GM19468 (cell line): ENCODE data around the gene CDKAL1.
"Not testable (repeated sequence)": the region's sequence is repeated elsewhere in the genome, so short reads cannot be mapped to it uniquely, and the experiment has no call there.

Experiments used
- ATAC-seq: cut with Tn5 transposase; IDR thresholded peaks from one replicate; pipeline ENCODE4 v1.9.1; 2021; ENCODE audit warnings: mild to moderate bottlenecking, moderate library complexity, moderate number of reproducible peaks; ENCODE audit not compliant: unreplicated experiment; ENCODE audit errors: extremely low read depth

The CDKAL1 gene

GRCh38 chr6:20723236-20723635 is 189.0 kb downstream of the CDKAL1 start:
- no peak for ATAC-seq

DNA sequence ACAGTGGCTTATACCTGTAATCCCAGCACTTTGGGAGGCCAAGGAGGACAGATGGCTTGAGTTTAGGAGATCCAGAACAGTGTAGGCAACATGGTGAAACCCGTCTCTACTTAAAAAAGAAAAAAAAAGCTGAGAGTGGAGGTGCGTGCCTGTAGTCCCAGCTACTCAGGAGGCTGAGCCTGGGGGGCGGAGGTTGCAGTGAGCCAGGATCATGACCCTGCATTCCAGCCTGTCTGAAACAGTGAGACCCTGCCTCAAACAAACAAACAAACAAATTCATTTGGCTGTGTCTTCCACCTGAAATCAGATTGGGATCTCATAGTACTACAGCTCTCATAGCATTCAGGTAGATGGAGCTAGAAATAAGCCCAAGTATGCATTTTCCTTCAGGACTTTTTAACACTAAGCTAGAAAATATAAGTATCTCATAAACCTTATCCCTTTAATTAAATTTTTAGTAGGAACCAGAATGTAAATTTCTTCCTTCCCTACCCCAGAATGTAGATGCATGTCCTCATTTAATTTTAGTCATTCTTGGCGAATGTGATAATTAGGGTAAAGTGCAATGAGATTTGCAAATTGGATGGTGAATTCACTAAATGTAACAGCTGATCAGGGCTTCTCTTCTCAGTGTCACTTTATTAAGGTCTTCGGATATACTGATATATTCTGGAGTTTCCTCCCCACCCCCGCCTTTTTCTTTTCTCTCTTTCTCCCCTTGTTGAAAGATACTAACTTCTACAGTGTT is 190.4 kb downstream of the CDKAL1 start:
- no peak for ATAC-seq

- not testable (repeated sequence) for ATAC-seq
Measured at GRCh38 chr6:20725235-20725634, 191.0 kb downstream of the CDKAL1 start.

DNA sequence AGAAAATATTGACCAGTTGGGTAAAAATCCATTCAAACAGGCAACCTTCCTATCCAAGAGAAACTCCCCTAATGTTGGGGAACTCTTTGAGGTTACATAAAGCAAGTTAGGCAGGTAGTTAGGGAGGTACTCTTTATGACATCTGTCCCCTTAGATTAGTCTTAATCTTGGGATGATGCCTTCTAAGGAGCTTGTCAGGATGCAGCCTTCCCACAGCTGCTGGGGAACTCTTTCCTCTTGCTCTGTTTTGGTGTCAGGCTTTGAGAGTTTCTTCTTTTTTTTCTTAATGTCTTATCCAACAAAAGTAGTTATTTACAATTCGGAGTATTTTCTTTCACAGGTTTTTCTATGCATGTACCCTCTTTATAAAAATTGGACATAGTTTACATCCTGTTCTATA is 194.8 kb downstream of the CDKAL1 start:
- ATAC-seq: no peak

DNA sequence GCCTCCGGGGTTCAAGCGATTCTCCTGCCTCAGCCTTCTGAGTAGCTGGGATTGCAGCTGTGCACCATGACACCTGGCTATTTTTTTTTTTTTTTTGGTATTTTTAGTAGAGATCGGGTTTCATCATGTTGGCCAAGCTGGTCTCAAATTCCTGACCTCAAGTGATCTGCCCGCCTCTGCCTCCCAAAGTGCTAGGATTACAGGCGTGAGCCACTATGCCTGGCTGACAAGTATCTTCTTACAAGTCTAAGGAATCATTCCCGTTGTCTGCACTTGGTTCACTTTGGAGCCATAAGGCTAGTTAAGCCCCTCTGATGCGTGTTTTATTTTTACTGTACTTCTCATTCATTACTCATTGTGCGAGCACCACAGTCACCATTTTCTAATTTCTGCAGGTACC is 198.1 kb downstream of the CDKAL1 start:
- not testable (repeated sequence) for ATAC-seq

- ATAC-seq: no peak
Measured at GRCh38 chr6:20732896-20733295, 198.6 kb downstream of the CDKAL1 start.

DNA sequence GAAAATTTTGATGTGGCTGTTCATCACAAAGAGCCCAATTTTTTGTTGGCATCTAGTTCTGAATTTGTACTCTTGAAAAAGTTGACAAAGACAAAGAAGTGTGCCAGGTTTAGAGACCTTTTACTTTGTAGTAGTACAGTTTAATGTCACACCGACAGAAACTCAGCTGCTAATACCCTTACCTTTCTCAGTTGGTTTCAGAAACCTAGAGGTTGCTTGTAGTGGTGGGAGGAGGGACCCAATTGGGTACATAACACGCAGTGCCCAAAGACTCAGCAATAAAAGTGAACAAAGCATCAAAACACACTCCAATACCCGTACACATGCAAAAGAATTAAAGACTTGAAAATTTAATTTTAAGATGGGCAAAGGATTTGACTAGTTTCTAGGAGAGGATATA is 203.7 kb downstream of the CDKAL1 start:
- ATAC-seq: no peak

GRCh38 chr6:20740088-20740487 is 205.8 kb downstream of the CDKAL1 start:
- no peak for ATAC-seq

GRCh38 chr6:20740727-20741126 is 206.5 kb downstream of the CDKAL1 start:
- no peak for ATAC-seq

DNA sequence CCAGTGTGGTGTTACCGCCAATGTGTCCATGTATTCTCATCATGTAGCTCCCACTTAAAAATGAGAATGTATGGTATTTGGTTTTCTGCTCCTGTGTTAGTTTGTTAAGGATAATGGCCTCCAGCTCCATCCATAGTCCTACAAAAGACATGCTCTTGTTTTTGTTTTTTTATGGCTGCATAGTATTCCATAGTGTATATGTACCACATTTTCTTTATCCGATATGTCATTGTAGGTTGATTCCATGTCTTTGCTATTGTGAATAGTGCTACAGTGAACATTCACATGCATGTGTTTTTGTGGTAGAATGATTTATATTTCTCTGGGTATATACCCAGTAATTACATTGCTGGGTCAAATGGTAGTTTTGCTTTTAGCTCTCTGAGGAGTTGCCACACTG is 207.2 kb downstream of the CDKAL1 start:
- no peak for ATAC-seq

- no peak for ATAC-seq
Measured at GRCh38 chr6:20744911-20745557, 210.8 kb downstream of the CDKAL1 start.

DNA sequence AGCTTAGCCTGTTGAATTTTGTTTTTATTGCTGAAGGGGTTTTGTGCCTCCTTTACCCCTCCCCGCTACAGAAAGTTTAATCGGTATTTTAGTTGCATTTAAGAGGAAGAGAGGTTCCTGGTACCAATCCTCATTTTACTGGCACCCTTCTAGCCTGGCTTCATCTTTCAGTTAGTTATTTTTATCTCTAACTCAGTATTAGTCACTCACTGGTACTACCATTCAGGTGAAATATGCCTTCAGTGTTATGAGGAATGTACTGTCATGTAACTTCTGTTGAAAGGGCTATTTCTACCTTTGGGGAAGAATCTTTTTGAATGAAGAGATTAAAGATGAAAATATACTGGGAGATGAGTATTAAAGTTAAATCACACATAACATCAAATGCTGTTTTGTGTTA is 211.8 kb downstream of the CDKAL1 start:
- no peak for ATAC-seq

DNA sequence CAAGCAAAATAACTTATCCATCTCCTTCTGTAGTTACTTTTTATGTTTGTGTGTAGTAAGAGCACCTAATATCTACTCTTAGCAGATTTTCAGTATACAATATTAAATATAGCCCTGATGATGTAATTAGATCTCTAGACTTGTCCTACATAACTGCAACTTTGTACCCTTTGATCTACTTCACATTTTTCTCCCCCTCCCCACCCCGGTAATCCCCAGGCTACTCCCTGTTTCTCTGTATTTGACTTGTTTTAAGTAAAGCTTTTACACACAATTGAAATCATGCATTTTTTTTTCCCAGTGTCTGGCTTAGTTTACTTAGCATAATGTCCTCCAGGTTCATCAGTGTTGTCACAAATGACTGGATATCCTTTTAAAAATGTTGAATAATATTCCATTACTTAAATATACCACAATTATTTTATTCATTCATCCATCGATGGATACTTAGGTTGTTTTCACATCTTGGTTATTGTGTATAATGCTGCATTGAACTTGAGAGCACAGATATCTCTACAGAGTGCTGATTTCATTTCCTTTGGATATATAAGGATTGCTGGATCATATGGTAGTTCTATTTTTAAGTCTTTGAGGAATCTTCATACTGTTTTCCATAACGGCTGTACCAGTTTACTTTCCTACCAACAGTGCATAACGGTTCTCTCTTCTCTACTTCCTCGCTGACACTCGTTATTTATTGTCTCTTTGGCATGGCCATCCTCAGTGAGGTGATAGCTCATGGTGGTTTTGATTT is 212.7 kb downstream of the CDKAL1 start:
- no peak for ATAC-seq

- no peak for ATAC-seq
Measured at GRCh38 chr6:20747991-20748390, 213.7 kb downstream of the CDKAL1 start.

DNA sequence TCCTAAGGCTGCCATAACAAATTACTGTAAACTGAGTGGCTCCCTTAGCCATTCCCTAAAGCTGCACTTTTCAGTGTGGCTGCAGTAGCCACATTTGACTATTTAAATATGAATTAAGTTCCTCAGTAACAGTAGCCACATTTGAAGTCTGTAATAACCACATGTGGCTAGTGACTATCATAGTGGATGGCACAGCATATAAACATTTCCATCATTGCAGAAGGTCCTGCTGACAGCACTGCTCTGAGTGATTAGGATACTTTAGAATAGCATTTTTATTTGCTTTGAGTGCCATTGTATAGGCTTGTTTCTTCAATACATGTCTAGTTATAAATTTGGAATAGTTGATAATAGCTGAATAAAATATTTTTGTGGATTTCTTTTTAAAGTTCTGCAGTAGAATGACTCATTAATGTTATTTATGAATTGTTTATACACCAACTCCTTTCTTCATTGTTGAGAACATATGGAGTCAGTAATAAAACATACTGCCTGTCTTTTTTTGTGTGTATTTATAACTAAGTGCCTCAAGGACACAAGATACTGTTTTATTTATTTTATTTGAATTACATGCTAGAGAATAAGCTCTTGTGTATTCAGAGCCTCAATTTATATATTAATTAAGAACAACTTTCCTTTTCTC is 217.2 kb downstream of the CDKAL1 start:
- no peak for ATAC-seq

DNA sequence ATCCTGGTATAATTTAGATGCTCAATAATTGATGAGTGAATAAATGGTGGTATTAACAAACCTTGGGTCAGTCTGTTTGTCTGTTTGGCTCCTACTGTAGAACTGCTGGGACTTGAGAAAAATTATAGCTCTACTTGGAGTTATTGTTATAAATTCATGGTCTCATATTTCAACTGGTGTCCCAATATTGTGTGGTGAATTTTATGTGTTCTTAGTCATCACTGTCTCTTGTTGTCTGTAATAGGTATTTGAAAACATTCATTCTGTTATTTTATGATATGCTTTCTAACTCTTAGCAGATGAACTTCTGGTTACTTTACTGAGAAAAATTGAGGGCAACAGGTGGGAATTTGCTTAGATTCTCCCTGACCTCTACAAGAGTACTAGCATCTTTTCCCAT is 221.4 kb downstream of the CDKAL1 start:
- no peak for ATAC-seq

- ATAC-seq: not testable (repeated sequence)
Measured at GRCh38 chr6:20756584-20757147, 222.4 kb downstream of the CDKAL1 start.

DNA sequence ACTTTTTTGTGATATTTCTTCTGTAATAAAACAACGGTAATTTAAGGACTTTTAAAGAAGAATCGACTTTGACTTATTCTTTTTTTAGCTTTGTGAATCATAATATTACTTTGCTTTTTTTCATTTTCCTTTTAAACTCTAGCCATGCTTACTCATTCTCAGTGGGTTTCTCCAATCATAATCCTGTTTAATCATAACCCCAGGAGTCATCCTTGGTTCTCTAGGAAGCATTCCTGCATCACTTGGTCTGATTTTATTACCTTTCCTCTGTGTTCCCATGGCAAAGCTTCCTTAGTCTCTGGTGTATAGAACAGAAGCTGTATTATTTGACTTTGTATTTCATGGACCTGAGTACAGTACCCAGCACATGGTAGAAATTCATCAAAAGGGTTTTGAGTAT is 223.5 kb downstream of the CDKAL1 start:
- no peak for ATAC-seq

DNA sequence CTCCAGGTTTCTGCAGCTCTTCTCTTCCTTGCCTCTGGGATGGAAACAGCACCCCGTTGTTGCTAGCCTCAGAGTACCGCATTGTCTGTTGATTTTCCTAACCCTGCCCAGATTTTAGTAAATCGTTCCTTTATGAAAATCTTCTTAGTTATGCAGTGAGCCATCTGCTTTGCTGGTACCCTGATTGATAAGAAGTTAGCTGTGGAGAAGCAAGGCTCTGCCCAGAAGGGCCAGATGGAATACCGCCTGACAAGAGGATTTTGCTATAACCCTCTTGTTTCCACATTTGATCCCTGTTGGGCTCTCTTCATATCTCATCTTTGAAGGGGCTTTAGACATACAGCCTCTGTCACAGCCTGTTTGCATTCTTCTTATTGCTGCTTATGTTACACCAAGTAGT is 229.0 kb downstream of the CDKAL1 start:
- no peak for ATAC-seq

DNA sequence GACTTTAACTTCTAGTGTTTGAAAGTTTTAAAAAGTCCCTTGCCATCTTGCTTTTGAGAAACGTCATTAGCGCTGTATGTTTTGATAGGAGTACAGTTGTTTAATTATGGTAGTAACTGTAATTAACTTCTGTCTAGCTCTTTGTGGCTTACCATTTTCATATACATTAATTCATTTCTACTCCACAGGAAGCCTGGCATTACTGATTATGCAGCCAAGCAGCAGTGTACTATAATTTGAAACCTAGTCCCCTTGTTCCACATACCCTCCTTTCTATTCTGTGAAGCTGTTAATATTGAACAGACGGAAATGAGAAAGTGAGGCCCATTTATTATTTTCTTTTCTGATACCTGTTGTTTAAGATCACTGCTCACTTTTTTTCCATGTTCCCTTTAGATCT is 235.4 kb downstream of the CDKAL1 start:
- ATAC-seq: no peak
